ACHN (cell line): ENCODE results near the gene THPO.
A peak's percentile ranks its signal among the peaks of the same experiment; 100 is the strongest.
"Not testable (repeated sequence)": the region's sequence is repeated elsewhere in the genome, so short reads cannot be mapped to it uniquely, and the experiment has no call there.

Source experiments
- DNase-seq: peaks from one replicate; pipeline ENCODE4 v3.0.0-alpha.2; 2015
- in situ Hi-C: cut with HindIII; loops from 2 replicates; pipeline ENCODE4 v1.10.0; 2017; ENCODE audit warnings: low sequenced_read_pairs, low pct_ligation_motif_present, low pct_unique_long_range_greater_than_20kb

THPO gene

DNA sequence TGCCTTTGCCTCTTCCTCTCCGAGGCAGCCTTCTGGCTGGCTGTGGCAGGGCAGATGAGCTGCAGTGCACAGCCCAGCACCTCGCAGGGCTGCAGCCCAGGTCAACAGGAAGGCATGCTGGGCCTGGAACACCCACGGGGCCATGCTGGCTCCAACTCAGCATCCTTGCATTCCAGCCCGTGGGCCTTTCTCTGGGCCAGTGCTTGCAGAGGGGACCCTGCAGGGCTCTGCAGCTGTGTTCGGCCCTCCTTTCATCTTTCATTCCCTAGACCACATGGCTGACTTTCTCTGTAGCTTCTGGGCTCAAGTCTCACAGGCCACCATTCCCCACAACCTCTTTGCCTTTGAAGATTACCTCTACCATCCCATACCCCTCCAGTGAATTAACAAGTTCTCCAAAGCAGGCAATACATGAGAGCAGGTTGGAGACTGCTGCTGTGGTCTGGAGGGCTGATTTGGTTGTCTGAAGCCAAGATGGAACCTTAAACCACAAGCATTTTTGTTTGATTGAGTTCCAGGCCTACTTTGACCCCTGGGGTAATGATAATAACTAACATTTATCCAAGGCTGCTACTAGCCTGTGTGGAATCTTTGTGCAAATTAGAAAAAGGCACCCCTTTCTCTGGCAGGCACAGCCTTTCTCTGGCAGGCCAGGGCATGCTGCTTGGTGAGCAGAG is 34.7 kb downstream of the THPO start:
- in situ Hi-C loops = no loop called here
- no peak for DNase-seq

DNA sequence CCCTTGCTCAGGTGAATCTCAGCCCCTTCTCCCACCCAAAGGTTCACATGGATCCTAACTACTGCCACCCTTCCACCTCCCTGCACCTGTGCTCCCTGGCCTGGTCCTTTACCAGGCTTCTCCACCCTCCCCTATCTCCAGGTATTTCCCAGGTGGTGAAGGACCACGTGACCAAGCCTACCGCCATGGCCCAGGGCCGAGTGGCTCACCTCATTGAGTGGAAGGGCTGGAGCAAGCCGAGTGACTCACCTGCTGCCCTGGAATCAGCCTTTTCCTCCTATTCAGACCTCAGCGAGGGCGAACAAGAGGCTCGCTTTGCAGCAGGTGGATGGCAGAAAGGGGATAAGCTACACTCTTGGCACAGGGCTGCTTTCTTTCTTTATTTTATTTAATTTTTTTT is 36.1 kb downstream of the THPO start:
- in situ Hi-C loops = no loop called here
- no peak for DNase-seq

- DNase-seq, in situ Hi-C loops: not testable (repeated sequence)
These were observed 38.4 kb downstream of the THPO start for GRCh38 chr3:184339451-184340135.

DNA sequence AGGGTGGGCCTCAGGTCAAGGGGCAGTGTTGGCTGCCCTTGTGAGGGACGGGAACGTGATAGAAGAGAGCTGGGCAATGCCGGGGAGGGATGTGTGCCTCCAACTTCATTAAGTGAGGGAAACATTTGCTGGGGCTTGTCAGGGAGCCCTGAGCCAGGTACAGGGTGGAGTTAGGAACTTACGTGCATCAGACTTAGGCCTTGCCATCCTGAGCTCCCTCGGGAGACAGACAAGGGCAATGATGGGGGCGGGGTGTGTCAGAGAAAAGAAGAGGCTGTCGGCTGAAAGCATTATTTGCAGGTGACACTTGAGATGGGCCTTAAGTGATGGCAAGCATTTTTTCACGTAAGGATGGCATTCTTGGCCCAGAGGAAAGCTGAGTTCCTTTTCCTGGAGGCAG is 39.0 kb downstream of the THPO start:
- in situ Hi-C loops = no loop called here
- DNase-seq = no peak

- DNase-seq = no peak
- in situ Hi-C loops = no loop called here
These were observed 39.5 kb downstream of the THPO start for GRCh38 chr3:184338511-184338945.

GRCh38 chr3:184337981-184338380 is 40.0 kb downstream of the THPO start:
- in situ Hi-C loops = no loop called here
- DNase-seq = no peak

- DNase-seq = no peak
- in situ Hi-C loops = no loop called here
These were observed 40.6 kb downstream of the THPO start, which contains the start of gene FAM131A for GRCh38 chr3:184337399-184337714. FAM131A (plus strand) TSS chr3:184337600; CDS start chr3:184337631, 31 bp downstream.

DNA sequence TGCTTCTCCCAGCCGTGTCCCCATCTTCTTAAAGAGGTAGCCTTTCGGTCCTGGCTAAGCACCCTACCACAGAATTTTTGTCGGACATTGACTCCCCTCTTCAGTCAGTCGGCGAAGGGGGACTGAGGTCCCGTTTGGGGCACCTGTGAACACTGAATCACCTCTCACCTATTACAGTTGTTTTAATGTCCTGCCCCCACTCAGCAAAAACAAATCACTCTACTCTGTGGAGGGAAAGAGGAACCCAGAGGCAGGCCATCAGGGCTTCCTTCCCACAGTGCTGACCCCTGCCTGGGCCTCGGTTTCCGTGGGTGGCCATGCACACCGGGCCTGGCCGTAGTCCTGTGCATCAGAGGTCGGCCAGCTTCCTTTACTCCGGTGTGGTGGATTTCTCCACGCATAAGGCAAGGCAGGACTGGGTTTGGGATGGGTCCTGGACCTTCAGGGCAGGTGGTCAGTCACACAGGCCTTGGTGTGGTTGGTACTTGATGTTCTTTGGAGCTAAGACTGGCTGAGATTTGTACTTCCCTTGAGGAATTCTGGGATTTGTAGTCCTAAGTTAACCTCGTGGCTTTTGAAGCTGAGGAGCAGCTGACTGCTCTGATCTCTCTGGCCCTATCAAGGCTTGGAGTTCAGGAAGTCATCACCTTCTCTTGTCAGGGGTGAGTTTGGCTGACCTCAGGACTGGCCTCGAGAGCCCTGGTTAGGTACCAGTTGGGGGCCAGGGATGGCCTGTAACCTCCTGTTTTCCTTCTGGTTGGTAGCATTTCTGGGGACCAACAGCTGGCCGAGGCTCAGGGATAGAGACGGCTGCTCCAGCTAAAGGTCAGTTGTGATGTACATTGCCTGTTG is 41.2 kb downstream of the THPO start:
- DNase-seq = peak; percentile 49
- in situ Hi-C loops = no loop called here

GRCh38 chr3:184335661-184336546 is 42.1 kb downstream of the THPO start:
- DNase-seq = peak; percentile 72

DNA sequence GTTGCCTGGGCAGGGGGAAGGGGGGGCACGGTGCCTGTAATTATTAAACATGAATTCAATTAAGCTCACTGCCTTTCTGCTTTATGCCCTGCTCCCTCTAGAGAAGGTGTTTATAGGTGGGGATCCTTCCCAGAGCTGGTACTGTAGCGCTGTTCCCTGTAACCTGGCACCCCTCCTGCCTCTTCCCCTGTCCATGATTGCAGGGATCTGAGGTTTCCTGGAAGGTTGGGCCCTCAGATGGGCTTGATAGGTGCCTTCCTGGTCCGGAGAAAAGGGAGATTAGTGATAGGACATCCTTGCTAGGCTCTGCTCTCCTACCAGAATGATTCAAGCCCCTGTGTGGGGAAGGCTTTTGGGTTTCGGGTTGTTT is 42.7 kb downstream of the THPO start:
- no peak for DNase-seq
- in situ Hi-C loops = no loop called here

More at GRCh38 chr3:184335661-184336546, 42.1 kb downstream of the THPO start:
- in situ Hi-C loops = no loop called here

- in situ Hi-C loops = no loop called here
- DNase-seq = peak; percentile 55
These were observed 43.4 kb downstream of the THPO start for GRCh38 chr3:184334470-184335158.

- in situ Hi-C loops = no loop called here
- DNase-seq = no peak
These were observed 44.3 kb downstream of the THPO start for GRCh38 chr3:184333700-184334099.

DNA sequence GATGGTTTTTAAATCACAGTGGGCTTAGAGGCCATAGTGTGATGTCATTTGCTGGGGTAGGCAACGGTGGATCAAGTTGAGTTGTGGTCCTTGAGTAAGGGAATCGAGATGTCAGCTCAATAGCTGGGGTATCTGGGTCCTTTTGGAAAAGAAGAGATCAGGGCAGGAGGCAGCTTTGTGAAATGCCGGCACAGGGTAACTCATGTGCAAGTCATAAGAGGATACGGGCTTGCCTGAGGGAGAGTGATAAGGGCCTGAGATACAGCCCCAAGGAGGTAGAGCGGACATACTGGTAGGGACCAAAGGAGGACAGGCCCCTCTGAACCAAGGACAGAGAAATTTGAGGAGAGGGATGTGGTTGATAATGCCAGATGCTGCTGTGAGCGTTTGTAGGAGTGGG is 44.8 kb downstream of the THPO start:
- in situ Hi-C loops = no loop called here
- DNase-seq = no peak

GRCh38 chr3:184332370-184333090 is 45.5 kb downstream of the THPO start:
- DNase-seq = peak; percentile 91
- in situ Hi-C loops = no loop called here

GRCh38 chr3:184328516-184328915 is 49.5 kb downstream of the THPO start:
- in situ Hi-C loops = no loop called here

DNA sequence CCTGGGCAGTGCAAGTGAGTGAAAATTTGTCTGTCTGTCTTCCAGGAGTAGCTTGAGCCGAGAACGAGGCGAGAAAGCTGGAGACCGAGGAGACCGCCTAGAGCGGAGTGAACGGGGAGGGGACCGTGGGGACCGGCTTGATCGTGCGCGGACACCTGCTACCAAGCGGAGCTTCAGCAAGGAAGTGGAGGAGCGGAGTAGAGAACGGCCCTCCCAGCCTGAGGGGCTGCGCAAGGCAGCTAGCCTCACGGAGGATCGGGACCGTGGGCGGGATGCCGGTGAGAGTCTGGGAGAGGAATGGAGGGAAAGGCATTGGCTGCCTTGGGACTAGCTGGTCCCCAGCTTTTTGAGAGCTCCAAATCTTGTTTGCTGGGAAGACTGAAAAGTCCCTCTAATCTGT is 50.8 kb downstream of the THPO start:
- no peak for DNase-seq

More at GRCh38 chr3:184328516-184328915, 49.5 kb downstream of the THPO start:
- no peak for DNase-seq

DNA sequence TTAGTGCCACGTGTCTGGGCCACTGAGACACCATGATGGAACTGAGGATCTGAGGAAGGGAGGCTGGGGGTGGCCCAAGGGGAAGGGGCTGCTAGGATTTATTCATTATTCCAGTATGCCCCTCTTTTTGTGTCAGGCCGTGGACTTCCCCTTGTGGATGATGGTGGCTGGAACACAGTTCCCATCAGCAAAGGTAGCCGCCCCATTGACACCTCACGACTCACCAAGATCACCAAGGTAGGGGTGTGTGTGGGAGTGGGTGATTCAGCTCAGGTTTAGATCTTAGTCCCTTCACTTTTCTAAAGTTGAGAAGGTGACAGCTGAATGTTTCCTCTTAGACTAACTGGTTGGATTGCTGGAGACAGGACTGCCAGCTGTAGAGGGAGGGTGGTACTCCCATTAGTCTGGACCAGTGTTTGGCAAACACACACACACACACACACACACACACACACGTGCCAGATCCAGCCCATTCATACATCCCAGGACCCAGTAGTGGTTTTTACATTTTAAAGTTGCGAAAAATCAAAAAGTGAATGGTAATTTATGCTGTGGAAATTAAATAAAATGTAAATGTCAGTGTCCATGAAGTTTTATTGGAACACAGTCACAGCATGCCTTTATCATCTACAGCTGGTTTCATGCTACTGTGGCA is 52.2 kb downstream of the THPO start:
- in situ Hi-C loops = no loop called here
- no peak for DNase-seq

More for the DNA sequence above, 50.8 kb downstream of the THPO start:
- in situ Hi-C loops = no loop called here
